ENCODE measurements around the gene MAN1C1. TPM values are rescaled to one million over a fixed set of nuclear protein-coding genes. Genes with fewer than 3 reads are reported as not detected.
A peak's percentile ranks its signal among the peaks of the same experiment; 100 is the strongest.
"Not testable (repeated sequence)": the region's sequence is repeated elsewhere in the genome, so short reads cannot be mapped to it uniquely, and the experiment has no call there.

Gene MAN1C1
- total RNA-seq, 2 donors from 2014 or later = 2.7 to 4.3 TPM

DNA sequence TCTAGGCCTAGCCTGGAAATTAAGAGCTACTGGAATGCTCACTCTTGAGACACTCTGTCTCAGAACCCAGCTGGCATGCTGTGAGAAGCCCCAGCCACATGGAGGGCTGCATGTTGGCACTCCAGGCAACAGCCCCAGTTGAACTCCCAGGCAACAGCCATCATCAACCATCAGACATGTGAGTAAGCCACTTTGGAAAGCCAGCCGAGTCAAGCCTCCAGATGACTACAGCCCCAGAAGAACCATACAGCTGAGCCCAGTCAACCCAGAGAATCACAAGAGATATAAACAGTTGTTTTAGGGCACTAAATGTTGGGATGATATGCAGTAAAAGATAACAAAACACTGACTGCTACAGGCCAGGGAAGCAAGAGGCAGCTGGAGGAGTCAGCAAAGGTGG lies 17.7 kb upstream of the MAN1C1 start:
- no peaks in the 10 kb centered on the region for H3K27me3 ChIP-seq
- H3K4me3 ChIP-seq = no peak overlapping the region
- intact Hi-C loops (cut with DNase I) = no loop called here
- no peaks in the 10 kb centered on the region for H3K36me3 ChIP-seq
- no peak overlapping the region for H3K9ac ChIP-seq (ENCODE audit: low read depth in 2 of 2, low read length in 2 of 2)
- no peak for DNase-seq
- H3K27ac ChIP-seq = no peak overlapping the region
- no peaks in the 10 kb centered on the region for H3K4me1 ChIP-seq
- TF ChIP-seq CTCF (IDR thresholded peaks at IDR 0.05) = no peak
- no peaks in the 10 kb centered on the region for H3K9me3 ChIP-seq

GRCh38 chr1:25599969-25600610 lies 16.5 kb upstream of the MAN1C1 start:
- DNase-seq = no peak
- H3K9me3 ChIP-seq = no peaks in the 10 kb centered on the region
- intact Hi-C loops (cut with DNase I) = no loop called here
- no peaks in the 10 kb centered on the region for H3K4me1 ChIP-seq
- H3K27me3 ChIP-seq = no peaks in the 10 kb centered on the region
- H3K27ac ChIP-seq = no peak overlapping the region
- H3K9ac ChIP-seq (ENCODE audit: low read depth in 2 of 2, low read length in 2 of 2) = no peak overlapping the region
- H3K4me3 ChIP-seq = no peak overlapping the region
- no peak for TF ChIP-seq CTCF (IDR thresholded peaks at IDR 0.05)
- no peaks in the 10 kb centered on the region for H3K36me3 ChIP-seq

DNA sequence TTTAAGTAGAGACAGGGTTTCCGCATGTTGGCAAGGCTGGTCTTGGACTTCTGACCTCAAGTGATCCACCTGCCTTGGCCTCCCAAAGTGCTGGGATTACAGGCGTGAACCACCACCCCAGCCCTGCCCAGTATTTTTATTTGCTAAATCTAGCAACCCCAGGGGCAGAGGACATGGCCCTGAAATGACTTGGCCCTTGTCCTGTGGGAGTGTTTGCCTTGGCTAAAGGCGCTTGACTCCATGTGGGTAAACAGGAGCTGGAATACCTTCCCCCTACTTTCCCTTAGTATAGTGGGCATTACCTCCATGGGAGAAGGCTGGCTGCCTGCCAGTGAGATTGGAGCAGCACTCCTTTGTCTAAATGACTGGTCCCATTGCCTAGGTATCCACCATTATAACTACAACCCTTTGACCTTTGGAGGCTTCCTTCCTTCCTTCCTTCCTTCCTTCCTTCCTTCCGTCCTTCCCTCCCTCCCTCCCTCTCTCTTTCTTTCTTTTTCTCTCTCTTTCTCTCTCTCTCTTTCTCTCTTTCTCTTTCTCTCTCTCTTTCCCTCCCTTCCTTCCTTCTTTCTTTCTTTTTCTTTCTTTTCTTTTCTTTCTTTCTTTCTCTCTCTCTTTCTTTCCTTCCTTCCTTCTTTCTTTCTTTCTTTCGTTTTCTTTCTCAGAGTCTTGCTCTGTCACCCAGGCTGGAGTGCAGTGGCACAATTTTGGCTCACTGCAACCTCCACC lies 15.5 kb upstream of the MAN1C1 start:
- H3K4me3 ChIP-seq; H3K27me3 ChIP-seq; H3K27ac ChIP-seq; intact Hi-C loops (cut with DNase I); H3K9me3 ChIP-seq; H3K9ac ChIP-seq (ENCODE audit: low read depth in 2 of 2, low read length in 2 of 2); H3K4me1 ChIP-seq; H3K36me3 ChIP-seq: not testable (repeated sequence)
- peak; percentile 70 for DNase-seq

- H3K4me1 ChIP-seq; H3K9ac ChIP-seq (ENCODE audit: low read depth in 2 of 2, low read length in 2 of 2); intact Hi-C loops (cut with DNase I); H3K36me3 ChIP-seq; H3K4me3 ChIP-seq; H3K9me3 ChIP-seq; DNase-seq; H3K27ac ChIP-seq; H3K27me3 ChIP-seq: not testable (repeated sequence)
Measured at GRCh38 chr1:25603779-25604538, 12.6 kb upstream of the MAN1C1 start.

- H3K36me3 ChIP-seq = no peaks in the 10 kb centered on the region
- H3K4me1 ChIP-seq = no peaks in the 10 kb centered on the region
- no peak for DNase-seq
- H3K4me3 ChIP-seq = no peak overlapping the region
- no peaks in the 10 kb centered on the region for H3K9me3 ChIP-seq
- H3K27ac ChIP-seq = no peak overlapping the region
- no peaks in the 10 kb centered on the region for H3K27me3 ChIP-seq
- TF ChIP-seq CTCF (IDR thresholded peaks at IDR 0.05) = no peak
- no peak overlapping the region for H3K9ac ChIP-seq (ENCODE audit: low read depth in 2 of 2, low read length in 2 of 2)
- intact Hi-C loops (cut with DNase I) = loop anchor here (5.0 kb wide), 2 partner anchors 190 to 205 kb away; no protein-coding TSS in a partner anchor
Measured at GRCh38 chr1:25607123-25607522, 9.5 kb upstream of the MAN1C1 start.

DNA sequence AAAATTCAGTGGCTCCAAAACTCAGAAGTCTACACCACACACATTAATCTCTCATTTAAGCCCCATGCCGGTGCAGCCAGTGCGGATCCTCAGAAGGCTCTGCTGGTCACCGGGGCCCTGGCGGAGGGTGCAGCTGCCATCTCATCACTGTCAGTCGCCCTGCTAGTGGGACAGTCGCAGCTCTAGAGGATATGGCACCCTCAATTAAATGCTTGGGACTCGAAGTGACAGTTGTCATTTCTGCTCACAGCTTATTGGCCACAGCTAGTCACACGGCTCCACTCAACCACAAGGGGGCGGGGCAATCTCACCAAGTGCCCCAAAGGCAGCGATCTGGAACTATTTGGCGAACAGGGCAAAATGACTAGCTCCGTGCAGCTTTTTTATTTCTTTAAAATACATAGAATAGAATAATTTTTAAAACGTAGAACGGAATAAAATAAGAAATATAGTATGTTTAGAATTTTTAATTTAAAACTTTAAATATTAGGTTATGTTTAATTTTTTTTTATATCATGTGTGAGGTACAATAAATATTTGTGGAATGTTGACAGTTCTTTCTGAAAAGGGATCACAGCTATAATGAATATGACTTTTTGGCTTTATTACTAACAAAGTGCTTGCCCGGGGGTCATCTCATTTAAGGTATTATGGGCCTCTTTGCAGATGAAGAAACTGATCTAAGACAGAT lies 8.0 kb upstream of the MAN1C1 start:
- Histone ChIP-seq H3K4me1 (no peaks in the 10 kb centered on the region), H3K9me3 (no peaks in the 10 kb centered on the region), H3K27me3 (no peaks in the 10 kb centered on the region), H3K4me3 (no peak overlapping the region), H3K36me3 (no peaks in the 10 kb centered on the region), H3K27ac (no peak overlapping the region), H3K9ac (ENCODE audit: low read depth in 2 of 2, low read length in 2 of 2) (no peak overlapping the region)
- intact Hi-C loops (cut with DNase I) = loop anchor here (5.0 kb wide), 2 partner anchors 189 to 204 kb away; no protein-coding TSS in a partner anchor
- peak; percentile 66 for TF ChIP-seq CTCF (IDR thresholded peaks at IDR 0.05)
- peak; percentile 91 for DNase-seq
